Activated B cell treated with CpG ODN at 0.5 μM for 24 hours (primary cell): Measurements from ENCODE around the gene ZSWIM3. TPM values are rescaled to one million over a fixed set of nuclear protein-coding genes. Genes with fewer than 3 reads are reported as not detected.

Source experiments
- ATAC-seq: fragments of 200-7000 bp; cut with Tn5 transposase; one replicate; pipeline ENCODE4 v1.10.0; 2021; ENCODE audit warnings: low read depth, mild to moderate bottlenecking, moderate library complexity
- CTCF ChIA-PET: fragments of 350-600 bp; sonication (Branson Sonifier 250); formaldehyde crosslinking; loops from one replicate; lab custom pipeline; 2021; ENCODE audit warnings: antibody characterized with exemption; lab: Charles Lee
- POLR2A ChIA-PET: fragments of 350-600 bp; sonication (Branson Sonifier 250); formaldehyde crosslinking; loops from one replicate; lab custom pipeline; 2021; ENCODE audit warnings: antibody characterized with exemption; lab: Charles Lee
- DNase-seq: peaks from one replicate; pipeline ENCODE4 v3.0.0; 2022
- H3K27ac Mint-ChIP-seq: one replicate; pipeline ENCODE4 v1.8.0; 2020; ENCODE audit warnings: mixed read lengths
- H3K27me3 Mint-ChIP-seq: one replicate; pipeline ENCODE4 v1.8.0; 2021; ENCODE audit warnings: mixed read lengths
- H3K36me3 Mint-ChIP-seq: one replicate; pipeline ENCODE4 v1.8.0; 2021; ENCODE audit warnings: low read depth, mixed read lengths
- H3K4me1 Mint-ChIP-seq: one replicate; pipeline ENCODE4 v1.8.0; 2021; ENCODE audit warnings: mixed read lengths
- H3K4me3 Mint-ChIP-seq: one replicate; pipeline ENCODE4 v1.8.0; 2020; ENCODE audit warnings: mild to moderate bottlenecking, mixed read lengths
- H3K9me3 Mint-ChIP-seq: one replicate; pipeline ENCODE4 v1.8.0; 2020; ENCODE audit warnings: mixed read lengths
- CTCF ChIP-seq: fragments of 200-600 bp; IDR thresholded peaks from one replicate; pipeline ENCODE4 v1.8.0; 2022; ENCODE audit warnings: antibody characterized with exemption, mild to moderate bottlenecking
- intact Hi-C: fragments of 100-400 bp; cut with micrococcal nuclease; formaldehyde crosslinking; loops from one replicate; pipeline ENCODE4 v1.15.1; 2024
- total RNA-seq: library from RNA; stranded (reverse); gene quantifications from 2 replicates; pipeline ENCODE4 v1.2.3, GENCODE V29; 2022

The ZSWIM3 gene
- total RNA-seq, 1 donor from 2014 or later: 6.4 TPM

- Mint-ChIP-seq H3K36me3 (peaks cover 20% of the 10 kb centered on the region), H3K27ac (peak overlapping the region; percentile 94), H3K27me3 (no peaks in the 10 kb centered on the region), H3K4me3 (peak overlapping the region; percentile 94), H3K4me1 (peaks cover 48% of the 10 kb centered on the region), H3K9me3 (no peaks in the 10 kb centered on the region)
- TF ChIP-seq CTCF: no peak
- DNase-seq (no peak), ATAC-seq (peak; percentile 8)
- intact Hi-C loops: loop anchor here (1.0 to 2.0 kb wide), 8 partner anchors 16 to 231 kb away; partner anchors contain the start of genes CTSA, NCOA5, NEURL2 and UBE2C
- ChIA-PET POLR2A (interaction anchor here (0.6 to 2.6 kb wide), 10 partner anchors 20 to 506 kb away, joined by 3 to 39 read pairs (median 7); partner anchors contain the start of genes PCIF1, PLTP and ZSWIM1), CTCF (no interaction called here)
Measured at GRCh38 chr20:45857882-45858216, 435 bp downstream of the ZSWIM3 start.

- intact Hi-C loops: no loop called here
- Mint-ChIP-seq H3K36me3 (peaks cover 9% of the 10 kb centered on the region), H3K27me3 (no peaks in the 10 kb centered on the region), H3K9me3 (no peaks in the 10 kb centered on the region), H3K4me3 (no peak overlapping the region), H3K4me1 (peaks cover 39% of the 10 kb centered on the region), H3K27ac (no peak overlapping the region)
- POLR2A ChIA-PET: interaction anchor here (1.3 kb wide), 1 partner anchor 75 kb away, joined by 3 read pairs; no protein-coding TSS in a partner anchor
- no peak for TF ChIP-seq CTCF
- no peak for DNase-seq
- no peak for ATAC-seq
- CTCF ChIA-PET: no interaction called here
Measured at GRCh38 chr20:45859916-45860315, 2.5 kb downstream of the ZSWIM3 start.

GRCh38 chr20:45860560-45861220 is 3.3 kb downstream of the ZSWIM3 start:
- ChIA-PET CTCF (no interaction called here), POLR2A (interaction anchor here (1.3 kb wide), 1 partner anchor 74 kb away, joined by 3 read pairs; no protein-coding TSS in a partner anchor)
- no peak overlapping the region for H3K27ac Mint-ChIP-seq
- no peak for DNase-seq
- no peak for ATAC-seq
- no peaks in the 10 kb centered on the region for H3K27me3 Mint-ChIP-seq
- TF ChIP-seq CTCF: no peak
- intact Hi-C loops: no loop called here
- no peaks in the 10 kb centered on the region for H3K9me3 Mint-ChIP-seq
- peaks cover 35% of the 10 kb centered on the region for H3K4me1 Mint-ChIP-seq
- peaks cover 9% of the 10 kb centered on the region for H3K36me3 Mint-ChIP-seq
- no peak overlapping the region for H3K4me3 Mint-ChIP-seq

- Mint-ChIP-seq H3K4me1 (peaks cover 27% of the 10 kb centered on the region), H3K9me3 (no peaks in the 10 kb centered on the region), H3K27me3 (no peaks in the 10 kb centered on the region), H3K4me3 (no peak overlapping the region), H3K36me3 (peaks cover 9% of the 10 kb centered on the region), H3K27ac (no peak overlapping the region)
- POLR2A ChIA-PET: interaction anchor here (0.6 to 1.1 kb wide), 3 partner anchors 12 to 483 kb away, joined by 3 read pairs; no protein-coding TSS in a partner anchor
- TF ChIP-seq CTCF: no peak
- CTCF ChIA-PET: no interaction called here
- ATAC-seq (no peak), DNase-seq (no peak)
- intact Hi-C loops: no loop called here
Measured at GRCh38 chr20:45861221-45862075, 4.0 kb downstream of the ZSWIM3 start.
